A673 (cell line): ENCODE measurements around the gene RBM4B. TPM values are rescaled to one million over a fixed set of nuclear protein-coding genes. Genes with fewer than 3 reads are reported as not detected.

Source experiments
- BruUV-seq: library from RNA; stranded (reverse); fragments of 400-500 nt; replicated peaks from 2 replicates; lab custom pipeline; 2021; lab: Mats Ljungman, UMichigan
- CTCF ChIA-PET: fragments of 300-600 bp; sonication (Branson Sonifier 250); formaldehyde crosslinking; loops from one replicate; lab custom pipeline; 2022; ENCODE audit warnings: antibody characterized with exemption; lab: Charles Lee
- POLR2A ChIA-PET: fragments of 300-600 bp; sonication (Branson Sonifier 250); formaldehyde crosslinking; loops from one replicate; lab custom pipeline; 2022; ENCODE audit warnings: antibody characterized with exemption; ENCODE audit not compliant: low non-redundant PET; lab: Charles Lee
- DNase-seq: peaks from one replicate; pipeline ENCODE4 v3.0.0-alpha.2; 2015; ENCODE audit warnings: low spot score
- H3K27ac ChIP-seq: fragments of 200-600 bp; sonication (generic); 2 replicates; pipeline ENCODE4 v1.5.1; 2016; ENCODE audit warnings: mixed run types, low read depth, mild to moderate bottlenecking, mixed read lengths, antibody characterized with exemption, low read length; ENCODE audit not compliant: poor library complexity, severe bottlenecking
- H3K27me3 ChIP-seq: fragments of 200-600 bp; sonication (generic); replicated peaks from 2 replicates; pipeline ENCODE4 v1.6.1; 2017; ENCODE audit warnings: mixed run types, low read depth, mild to moderate bottlenecking, mixed read lengths, antibody characterized with exemption, low read length; ENCODE audit not compliant: insufficient read depth, poor library complexity
- H3K36me3 ChIP-seq: fragments of 200-600 bp; sonication (generic); 2 replicates; pipeline ENCODE4 v1.6.1; 2016; ENCODE audit warnings: mixed run types, mild to moderate bottlenecking, mixed read lengths, antibody characterized with exemption, low read length; ENCODE audit not compliant: insufficient read depth, poor library complexity, severe bottlenecking
- H3K4me1 ChIP-seq: fragments of 200-600 bp; sonication (generic); 2 replicates; pipeline ENCODE4 v1.6.1; 2017; ENCODE audit warnings: mixed run types, mild to moderate bottlenecking, mixed read lengths, antibody characterized with exemption, low read length; ENCODE audit not compliant: insufficient read depth, poor library complexity, severe bottlenecking
- H3K4me3 ChIP-seq: fragments of 200-600 bp; sonication (generic); 2 replicates; pipeline ENCODE4 v1.5.1; 2016; ENCODE audit warnings: low read depth, mixed run types, mild to moderate bottlenecking, mixed read lengths, low read length; ENCODE audit not compliant: poor library complexity, severe bottlenecking
- H3K9me3 ChIP-seq: fragments of 200-600 bp; sonication (generic); 2 replicates; pipeline ENCODE4 v1.6.1; 2016; ENCODE audit warnings: mixed run types, low read depth, mild to moderate bottlenecking, mixed read lengths, antibody characterized with exemption, low read length; ENCODE audit not compliant: poor library complexity, severe bottlenecking
- EZH2 ChIP-seq: fragments of 200-600 bp; sonication (generic); IDR thresholded peaks from 2 replicates; pipeline ENCODE4 v1.6.1; 2017; ENCODE audit warnings: borderline replicate concordance, low read depth, mild to moderate bottlenecking, mixed read lengths, antibody characterized with exemption, low read length; ENCODE audit not compliant: poor library complexity, severe bottlenecking
- intact Hi-C: fragments of 100-400 bp; cut with micrococcal nuclease; formaldehyde crosslinking; loops from one replicate; pipeline ENCODE4 v1.10.0; 2022; ENCODE audit not compliant: unreplicated experiment
- total RNA-seq: library from RNA; stranded (reverse); gene quantifications from 2 replicates; pipeline ENCODE4 v1.2.3, GENCODE V29; 2021
- TF ChIP-seq, protein P1 (sequence below): fragments of 300-800, 200-600 bp; sonication (generic); conservative IDR thresholded peaks from 2 replicates; pipeline ENCODE4 v1.5.1; 2017; ENCODE audit warnings: low read depth, mild to moderate bottlenecking, antibody characterized with exemption, low read length, moderate library complexity, mixed read lengths

RBM4B gene
- total RNA-seq, 1 experiment from 2014 or later = 40.5 TPM

DNA sequence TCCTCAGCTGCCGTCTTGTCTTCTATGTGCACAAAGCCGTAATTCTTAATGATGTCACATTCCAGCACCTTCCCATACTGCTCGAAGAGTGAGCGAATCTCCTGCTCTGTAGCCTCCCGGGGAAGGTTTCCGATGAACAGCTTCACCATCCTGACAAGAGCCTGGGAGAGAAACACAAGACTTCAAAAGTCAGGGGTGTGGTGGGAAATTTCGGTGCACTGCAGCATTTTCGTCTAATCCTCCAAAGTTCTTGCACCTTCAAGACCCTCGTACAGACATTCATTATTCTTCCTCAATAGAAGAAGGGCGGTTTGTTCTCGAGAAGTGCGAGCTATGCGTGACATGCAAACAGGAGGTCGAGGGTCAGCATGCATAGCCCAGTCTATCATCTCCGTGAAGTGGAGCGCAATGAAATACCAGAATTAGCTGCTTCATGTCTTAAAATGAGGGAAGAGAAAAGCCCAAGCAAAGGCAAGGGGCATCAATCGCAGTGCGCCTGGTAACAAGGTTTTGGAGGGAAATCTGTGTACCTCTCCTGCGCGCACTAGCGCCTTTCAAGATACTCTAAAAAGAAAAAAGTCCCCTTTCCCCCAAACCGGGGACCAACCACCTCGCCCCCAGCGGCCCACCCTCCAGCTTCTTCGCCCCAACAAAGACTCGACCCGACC, 622 bp downstream of the RBM4B start:
- CTCF ChIA-PET = interaction anchor here (0.7 to 2.2 kb wide), 2 partner anchors 9 to 259 kb away, joined by 4 to 8 read pairs; no protein-coding TSS in a partner anchor
- H3K27ac ChIP-seq = peak overlapping the region; percentile 94
- TF ChIP-seq, protein P1, sequence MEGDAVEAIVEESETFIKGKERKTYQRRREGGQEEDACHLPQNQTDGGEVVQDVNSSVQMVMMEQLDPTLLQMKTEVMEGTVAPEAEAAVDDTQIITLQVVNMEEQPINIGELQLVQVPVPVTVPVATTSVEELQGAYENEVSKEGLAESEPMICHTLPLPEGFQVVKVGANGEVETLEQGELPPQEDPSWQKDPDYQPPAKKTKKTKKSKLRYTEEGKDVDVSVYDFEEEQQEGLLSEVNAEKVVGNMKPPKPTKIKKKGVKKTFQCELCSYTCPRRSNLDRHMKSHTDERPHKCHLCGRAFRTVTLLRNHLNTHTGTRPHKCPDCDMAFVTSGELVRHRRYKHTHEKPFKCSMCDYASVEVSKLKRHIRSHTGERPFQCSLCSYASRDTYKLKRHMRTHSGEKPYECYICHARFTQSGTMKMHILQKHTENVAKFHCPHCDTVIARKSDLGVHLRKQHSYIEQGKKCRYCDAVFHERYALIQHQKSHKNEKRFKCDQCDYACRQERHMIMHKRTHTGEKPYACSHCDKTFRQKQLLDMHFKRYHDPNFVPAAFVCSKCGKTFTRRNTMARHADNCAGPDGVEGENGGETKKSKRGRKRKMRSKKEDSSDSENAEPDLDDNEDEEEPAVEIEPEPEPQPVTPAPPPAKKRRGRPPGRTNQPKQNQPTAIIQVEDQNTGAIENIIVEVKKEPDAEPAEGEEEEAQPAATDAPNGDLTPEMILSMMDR = no peak
- no peak for TF ChIP-seq EZH2
- BruUV-seq = no TSS peak
- H3K27me3 ChIP-seq = no peaks in the 10 kb centered on the region
- POLR2A ChIA-PET = interaction anchor here (0.6 to 1.0 kb wide), 2 partner anchors 39 to 818 kb away, joined by 3 to 4 read pairs; partner anchors contain the start of gene RBM4
- DNase-seq = no peak
- H3K36me3 ChIP-seq = peaks cover 14% of the 10 kb centered on the region
- H3K4me3 ChIP-seq = peak overlapping the region; percentile 61
- peaks cover 11% of the 10 kb centered on the region for H3K4me1 ChIP-seq
- no peaks in the 10 kb centered on the region for H3K9me3 ChIP-seq
- intact Hi-C loops = no loop called here

DNA sequence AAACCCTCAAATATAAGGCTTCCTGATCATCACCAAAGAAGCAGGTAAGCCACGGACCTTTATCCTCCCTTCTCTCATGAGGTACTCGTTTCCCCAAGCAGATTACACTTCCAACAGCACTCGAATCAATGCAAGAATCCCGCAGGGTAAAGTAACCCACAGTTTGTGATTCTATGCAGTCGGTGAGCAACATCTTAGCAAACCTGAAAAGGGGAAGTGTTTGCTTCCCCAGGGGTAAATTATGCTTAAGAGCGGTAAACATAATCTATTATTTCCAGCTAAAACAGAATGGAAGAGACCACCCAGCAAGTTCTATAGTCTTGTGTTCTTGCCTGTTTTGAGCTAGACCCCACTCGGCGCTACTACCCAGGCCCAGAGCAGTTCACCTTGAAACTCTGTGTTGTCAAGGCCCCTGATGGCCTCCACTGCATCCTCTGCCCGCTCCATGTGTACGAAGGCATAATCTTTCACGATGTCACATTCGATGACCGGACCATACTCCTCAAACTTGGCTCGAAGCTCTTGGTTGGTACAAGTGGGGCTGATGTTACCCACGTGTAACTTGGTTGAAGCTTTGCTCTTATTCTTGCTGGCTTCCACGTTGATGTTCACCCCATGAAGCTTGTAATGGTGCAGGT, 1.3 kb downstream of the RBM4B start:
- peaks cover 15% of the 10 kb centered on the region for H3K36me3 ChIP-seq
- peak overlapping the region; percentile 61 for H3K4me3 ChIP-seq
- no peaks in the 10 kb centered on the region for H3K9me3 ChIP-seq
- H3K27ac ChIP-seq = peak overlapping the region; percentile 12
- ChIA-PET POLR2A (interaction anchor here (0.6 kb wide), 1 partner anchor 817 kb away, joined by 3 read pairs; no protein-coding TSS in a partner anchor), CTCF (no interaction called here)
- BruUV-seq = TSS peak; percentile 40
- peaks cover 11% of the 10 kb centered on the region for H3K4me1 ChIP-seq
- intact Hi-C loops = no loop called here
- no peak for DNase-seq
- no peak for TF ChIP-seq EZH2
- TF ChIP-seq, protein P1 = no peak
- H3K27me3 ChIP-seq = no peaks in the 10 kb centered on the region

DNA sequence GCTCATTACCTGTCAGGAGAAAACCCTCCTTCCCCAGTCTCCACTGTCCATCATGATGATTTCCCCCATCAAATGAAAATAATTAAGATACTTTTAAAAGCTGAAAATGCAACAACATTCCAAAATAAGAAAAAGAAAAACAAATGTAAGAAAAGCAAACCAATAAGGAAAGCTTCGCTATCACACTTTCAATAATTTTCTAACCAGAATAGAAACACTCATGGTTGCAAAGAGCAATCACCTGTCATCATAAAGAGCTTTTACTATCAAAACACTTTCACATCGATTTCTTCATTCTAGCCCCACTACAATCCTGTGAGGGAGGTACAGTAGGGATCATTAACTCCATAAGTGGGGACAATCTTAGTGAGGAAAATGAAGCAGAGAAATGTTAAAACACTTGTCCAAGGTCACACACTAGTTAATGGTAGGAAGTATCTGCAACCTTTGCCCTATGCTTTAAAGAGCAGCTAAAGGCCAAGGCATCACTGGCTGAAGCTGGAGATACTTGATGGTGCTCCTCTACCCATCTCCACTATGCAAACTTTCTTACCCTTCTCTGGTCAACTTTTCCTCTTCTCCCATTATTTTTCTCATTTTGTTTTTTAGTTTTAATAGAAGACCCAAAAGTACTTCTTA, 2.6 kb downstream of the RBM4B start:
- no peak overlapping the region for H3K4me3 ChIP-seq
- intact Hi-C loops = no loop called here
- H3K27ac ChIP-seq = no peak overlapping the region
- TF ChIP-seq, protein P1 = no peak
- TF ChIP-seq EZH2 = no peak
- no TSS peak for BruUV-seq
- POLR2A ChIA-PET = interaction anchor here (0.5 to 0.7 kb wide), 2 partner anchors 38 to 177 kb away, joined by 3 to 5 read pairs; no protein-coding TSS in a partner anchor
- no peak for DNase-seq
- no peaks in the 10 kb centered on the region for H3K9me3 ChIP-seq
- H3K36me3 ChIP-seq = peaks cover 28% of the 10 kb centered on the region
- H3K4me1 ChIP-seq = peaks cover 11% of the 10 kb centered on the region
- H3K27me3 ChIP-seq = no peaks in the 10 kb centered on the region
- CTCF ChIA-PET = no interaction called here
